ENCODE data around the gene NINJ2.
A peak's percentile ranks its signal among the peaks of the same experiment; 100 is the strongest.

NINJ2 gene

DNA sequence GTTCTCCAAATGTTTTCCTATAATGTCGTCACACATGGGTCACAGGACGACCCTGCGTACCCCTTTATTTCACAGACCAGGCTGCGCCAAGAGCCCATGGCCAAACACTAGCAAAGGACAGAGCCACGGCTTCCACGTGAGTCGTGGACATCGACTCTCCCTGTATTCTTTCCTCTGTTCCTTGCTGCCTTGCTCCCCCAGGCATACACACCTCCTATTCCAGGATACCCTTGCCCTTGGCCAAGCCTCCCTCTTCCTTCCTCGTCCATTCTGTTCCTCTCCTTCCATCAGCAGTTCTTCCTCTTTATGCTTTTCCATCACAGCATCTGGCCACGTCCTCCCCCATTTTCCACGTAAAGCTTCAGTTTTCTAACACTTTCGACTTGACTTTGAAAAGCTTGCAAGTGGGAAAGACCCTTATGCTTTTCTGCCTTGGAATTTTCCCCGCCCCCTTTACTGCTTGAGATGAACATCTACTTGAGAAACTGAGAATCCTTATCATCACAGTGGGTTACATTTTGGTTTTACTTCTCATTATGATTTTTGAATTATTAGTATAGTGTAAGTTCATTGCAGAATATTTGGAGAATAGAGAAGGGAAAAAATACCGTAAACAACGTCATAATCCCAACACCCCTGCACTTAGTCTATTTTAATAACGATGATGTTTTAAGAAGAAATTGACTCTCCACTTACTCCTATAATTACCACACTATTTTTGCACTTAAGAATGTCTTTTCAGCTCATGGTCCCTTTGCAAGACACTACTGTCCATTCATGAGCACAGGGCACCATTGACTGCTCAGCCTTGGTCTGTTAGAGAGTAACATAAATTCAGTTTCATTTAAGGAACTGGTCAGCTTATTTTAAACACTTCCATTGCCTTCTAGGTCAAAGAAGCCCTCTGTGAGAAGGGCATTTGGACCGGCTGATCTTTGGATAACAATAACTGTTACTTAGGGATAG is 15.8 kb upstream of the NINJ2 start:
- Histone ChIP-seq H3K36me3 (replicated peaks; ENCODE audit: low read depth, low read length) (no peaks in the 10 kb centered on the region), H3K27ac (ENCODE audit: low read length) (peak overlapping the region; percentile 63), H2AFZ (ENCODE audit: low read depth, low read length) (no peak overlapping the region), H3K79me2 (ENCODE audit: low read length) (no peaks in the 10 kb centered on the region), H3K9me3 (ENCODE audit: insufficient read depth, low read length) (no peaks in the 10 kb centered on the region), H3K4me2 (ENCODE audit: low read length) (peak overlapping the region; percentile 61), H3K27me3 (ENCODE audit: low read depth, low read length) (no peaks in the 10 kb centered on the region), H3K4me3 (ENCODE audit: low read length) (peak overlapping the region; percentile 13), H4K20me1 (ENCODE audit: insufficient read depth, low read length) (no peaks in the 10 kb centered on the region), H3K4me1 (ENCODE audit: low read length) (peaks cover 49% of the 10 kb centered on the region), H3K9ac (ENCODE audit: low read length) (peak overlapping the region; percentile 39; the same call in 1 of the 2 replicates)
- TF ChIP-seq EZH2phosphoT487 (IDR thresholded peaks at IDR 0.05; ENCODE audit: low read depth): no peak
- TF ChIP-seq, protein P1, sequence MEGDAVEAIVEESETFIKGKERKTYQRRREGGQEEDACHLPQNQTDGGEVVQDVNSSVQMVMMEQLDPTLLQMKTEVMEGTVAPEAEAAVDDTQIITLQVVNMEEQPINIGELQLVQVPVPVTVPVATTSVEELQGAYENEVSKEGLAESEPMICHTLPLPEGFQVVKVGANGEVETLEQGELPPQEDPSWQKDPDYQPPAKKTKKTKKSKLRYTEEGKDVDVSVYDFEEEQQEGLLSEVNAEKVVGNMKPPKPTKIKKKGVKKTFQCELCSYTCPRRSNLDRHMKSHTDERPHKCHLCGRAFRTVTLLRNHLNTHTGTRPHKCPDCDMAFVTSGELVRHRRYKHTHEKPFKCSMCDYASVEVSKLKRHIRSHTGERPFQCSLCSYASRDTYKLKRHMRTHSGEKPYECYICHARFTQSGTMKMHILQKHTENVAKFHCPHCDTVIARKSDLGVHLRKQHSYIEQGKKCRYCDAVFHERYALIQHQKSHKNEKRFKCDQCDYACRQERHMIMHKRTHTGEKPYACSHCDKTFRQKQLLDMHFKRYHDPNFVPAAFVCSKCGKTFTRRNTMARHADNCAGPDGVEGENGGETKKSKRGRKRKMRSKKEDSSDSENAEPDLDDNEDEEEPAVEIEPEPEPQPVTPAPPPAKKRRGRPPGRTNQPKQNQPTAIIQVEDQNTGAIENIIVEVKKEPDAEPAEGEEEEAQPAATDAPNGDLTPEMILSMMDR (IDR thresholded peaks at IDR 0.05; ENCODE audit: low read depth, low read length): no peak

DNA sequence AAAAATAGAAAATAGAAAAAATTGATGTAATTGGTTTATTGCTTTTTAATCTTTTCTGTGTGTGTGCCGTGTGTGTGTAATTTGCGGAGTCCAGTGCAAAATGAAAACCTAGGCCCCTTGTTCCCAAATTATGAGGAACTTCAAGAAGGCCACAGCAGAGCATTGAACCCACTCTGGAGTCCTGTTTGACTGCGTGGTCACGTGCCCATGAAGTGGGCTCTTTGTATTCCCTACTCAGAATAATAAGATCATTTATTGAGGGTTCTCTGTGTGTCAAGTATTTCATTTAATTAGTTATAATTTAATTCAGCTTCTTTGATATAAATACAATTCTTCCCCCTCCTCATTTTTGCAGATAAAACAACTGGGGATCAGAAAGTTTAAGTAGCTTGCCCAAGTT is 12.3 kb upstream of the NINJ2 start:
- Histone ChIP-seq H3K9me3 (ENCODE audit: insufficient read depth, low read length) (no peaks in the 10 kb centered on the region), H3K4me2 (ENCODE audit: low read length) (peak overlapping the region; percentile 9; the same call in 1 of the 2 replicates), H3K4me3 (ENCODE audit: low read length) (no peak overlapping the region), H4K20me1 (ENCODE audit: insufficient read depth, low read length) (no peaks in the 10 kb centered on the region), H3K27ac (ENCODE audit: low read length) (peak overlapping the region; percentile 99), H2AFZ (ENCODE audit: low read depth, low read length) (no peak overlapping the region), H3K79me2 (ENCODE audit: low read length) (no peaks in the 10 kb centered on the region), H3K27me3 (ENCODE audit: low read depth, low read length) (no peaks in the 10 kb centered on the region), H3K36me3 (replicated peaks; ENCODE audit: low read depth, low read length) (no peaks in the 10 kb centered on the region), H3K4me1 (ENCODE audit: low read length) (peaks cover 77% of the 10 kb centered on the region), H3K9ac (ENCODE audit: low read length) (peak overlapping the region; percentile 83; the same call in 1 of the 2 replicates)
- TF ChIP-seq, protein P1 (IDR thresholded peaks at IDR 0.05; ENCODE audit: low read depth, low read length): no peak
- TF ChIP-seq EZH2phosphoT487 (IDR thresholded peaks at IDR 0.05; ENCODE audit: low read depth): no peak

DNA sequence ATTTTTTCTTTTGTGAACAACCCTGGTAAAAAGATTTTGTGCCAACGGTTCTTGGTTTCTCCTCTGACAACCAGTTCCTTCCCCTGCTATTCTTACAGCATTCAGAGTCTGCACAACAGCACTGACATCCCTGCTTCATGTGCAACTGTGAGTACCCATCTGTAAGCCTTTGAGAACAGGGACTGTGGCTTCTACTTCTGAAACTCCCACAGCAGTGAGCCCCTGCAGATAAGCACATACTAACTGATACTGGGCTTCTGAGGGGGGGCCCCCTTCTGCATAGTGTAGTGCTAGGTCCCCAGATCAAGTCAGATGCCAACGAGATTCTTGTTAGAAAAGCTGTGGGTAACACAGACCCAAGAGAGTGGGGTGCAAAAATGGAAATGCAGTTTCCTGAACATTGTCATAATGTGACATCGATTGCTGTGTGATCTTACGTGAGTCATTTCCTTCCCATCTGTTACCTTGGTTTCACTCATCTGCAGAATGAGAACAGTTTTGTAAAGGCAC is 11.1 kb upstream of the NINJ2 start:
- Histone ChIP-seq H3K79me2 (ENCODE audit: low read length) (no peaks in the 10 kb centered on the region), H3K4me2 (ENCODE audit: low read length) (peak overlapping the region; percentile 93), H3K9ac (ENCODE audit: low read length) (peak overlapping the region; percentile 93), H3K4me3 (ENCODE audit: low read length) (peak overlapping the region; percentile 70), H3K9me3 (ENCODE audit: insufficient read depth, low read length) (no peaks in the 10 kb centered on the region; the same call in 1 of the 2 replicates), H2AFZ (ENCODE audit: low read depth, low read length) (no peak overlapping the region), H4K20me1 (ENCODE audit: insufficient read depth, low read length) (no peaks in the 10 kb centered on the region), H3K27me3 (ENCODE audit: low read depth, low read length) (no peaks in the 10 kb centered on the region), H3K36me3 (replicated peaks; ENCODE audit: low read depth, low read length) (no peaks in the 10 kb centered on the region), H3K4me1 (ENCODE audit: low read length) (peaks cover 80% of the 10 kb centered on the region), H3K27ac (ENCODE audit: low read length) (peak overlapping the region; percentile 99)
- TF ChIP-seq EZH2phosphoT487 (IDR thresholded peaks at IDR 0.05; ENCODE audit: low read depth): 0 out of 2 replicates have a peak, but pooled peaks have one; percentile 58
- TF ChIP-seq, protein P1 (IDR thresholded peaks at IDR 0.05; ENCODE audit: low read depth, low read length): no peak

DNA sequence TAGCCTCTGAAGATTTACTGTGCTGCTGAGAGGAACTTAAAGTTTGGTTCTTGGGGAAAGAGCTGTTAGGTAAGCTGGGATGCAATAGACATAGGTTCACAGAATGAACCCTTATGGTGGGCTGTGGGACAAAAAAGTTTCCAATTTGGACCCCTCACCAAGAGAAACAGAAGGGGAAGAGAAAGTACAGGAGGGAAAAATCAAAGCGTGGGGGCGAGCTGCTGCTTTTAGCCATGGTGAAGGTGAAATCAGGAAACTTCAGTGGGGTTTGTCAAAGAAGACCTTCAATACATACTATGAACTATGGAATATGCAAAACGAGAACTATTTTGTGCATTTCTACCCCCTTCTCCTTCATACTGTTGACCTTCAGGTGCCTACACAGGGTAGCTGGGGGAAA is 10.6 kb upstream of the NINJ2 start:
- H2AFZ ChIP-seq (ENCODE audit: low read depth, low read length): no peak overlapping the region
- H3K4me3 ChIP-seq (ENCODE audit: low read length): peak overlapping the region; percentile 70
- no peaks in the 10 kb centered on the region for H3K79me2 ChIP-seq (ENCODE audit: low read length)
- TF ChIP-seq EZH2phosphoT487 (IDR thresholded peaks at IDR 0.05; ENCODE audit: low read depth): no peak
- TF ChIP-seq, protein P1 (IDR thresholded peaks at IDR 0.05; ENCODE audit: low read depth, low read length): no peak
- H3K36me3 ChIP-seq (replicated peaks; ENCODE audit: low read depth, low read length): no peaks in the 10 kb centered on the region
- H3K9ac ChIP-seq (ENCODE audit: low read length): peak overlapping the region; percentile 93
- H3K27me3 ChIP-seq (ENCODE audit: low read depth, low read length): no peaks in the 10 kb centered on the region
- H4K20me1 ChIP-seq (ENCODE audit: insufficient read depth, low read length): no peaks in the 10 kb centered on the region
- H3K4me1 ChIP-seq (ENCODE audit: low read length): peaks cover 80% of the 10 kb centered on the region
- H3K9me3 ChIP-seq (ENCODE audit: insufficient read depth, low read length): no peaks in the 10 kb centered on the region; the same call in 1 of the 2 replicates
- H3K27ac ChIP-seq (ENCODE audit: low read length): peak overlapping the region; percentile 99
- peak overlapping the region; percentile 93 for H3K4me2 ChIP-seq (ENCODE audit: low read length)

All from OCI-LY3 (cell line).